NCI-H345 treated with DMSO at 0.1 percent for 48 hours (cell line): Measurements from ENCODE around the gene MSL3B.

Source experiments
- DNase-seq: peaks from one replicate; lab custom pipeline; 2025; ENCODE audit not compliant: unreplicated experiment; lab: John Stamatoyannopoulos, UW

The MSL3B gene

DNA sequence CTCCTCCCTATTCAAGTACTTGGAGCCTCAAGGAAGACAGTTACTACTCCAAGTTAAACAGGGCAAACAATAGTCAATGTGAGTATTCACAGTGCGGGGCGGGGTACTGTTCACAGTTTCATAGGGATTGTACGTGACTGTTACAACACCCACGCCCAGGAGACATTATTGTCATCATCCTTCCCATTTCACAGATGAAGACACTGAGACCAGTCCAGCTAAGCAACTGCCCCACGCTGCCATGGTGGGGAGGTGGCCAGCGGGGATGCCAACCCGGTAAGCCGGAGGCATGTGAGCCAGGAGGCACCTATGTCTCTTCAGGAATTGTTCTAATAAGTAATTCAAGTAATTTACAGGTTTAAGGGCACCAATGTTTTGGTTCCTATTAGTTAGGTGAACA is 14.8 kb downstream of the MSL3B start:
- no peak for DNase-seq

DNA sequence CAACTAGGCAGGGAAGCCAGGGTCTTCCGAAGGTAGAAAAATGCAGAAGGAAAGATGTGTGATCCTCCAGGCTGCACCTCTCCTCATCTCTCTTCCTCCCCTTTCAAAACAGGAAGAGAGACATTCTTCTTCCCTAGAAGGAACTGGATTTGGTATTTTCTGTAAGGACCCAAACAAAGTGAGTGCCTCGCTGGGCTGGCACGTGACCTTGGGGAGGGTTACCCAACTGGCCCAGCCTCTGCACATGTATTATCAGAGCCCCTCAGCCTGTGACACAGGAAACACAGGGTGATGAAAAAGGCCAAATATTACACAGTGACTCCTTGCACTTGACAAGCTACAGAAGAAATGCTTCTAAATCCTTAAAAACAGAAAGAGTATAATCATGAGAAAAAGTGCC is 16.1 kb downstream of the MSL3B start:
- no peak for DNase-seq

DNA sequence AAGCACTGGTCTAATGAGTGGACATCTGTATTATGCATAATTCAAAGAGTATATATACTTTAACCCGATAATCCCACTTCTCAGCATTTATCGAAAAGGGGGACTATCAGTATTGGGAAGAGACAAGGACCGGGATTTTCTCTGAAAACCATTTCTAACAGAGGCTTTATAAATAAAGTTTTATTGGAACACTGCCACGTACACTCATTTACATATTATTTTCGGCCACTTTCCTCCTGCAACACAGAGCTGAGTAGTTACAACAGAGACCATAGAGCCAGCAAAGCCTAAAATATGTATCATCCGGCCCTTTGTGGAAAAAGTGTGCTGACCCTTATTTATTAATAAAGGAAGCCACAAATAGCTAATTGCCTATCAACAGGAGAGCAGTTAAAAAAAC is 17.0 kb downstream of the MSL3B start:
- DNase-seq: no peak

DNA sequence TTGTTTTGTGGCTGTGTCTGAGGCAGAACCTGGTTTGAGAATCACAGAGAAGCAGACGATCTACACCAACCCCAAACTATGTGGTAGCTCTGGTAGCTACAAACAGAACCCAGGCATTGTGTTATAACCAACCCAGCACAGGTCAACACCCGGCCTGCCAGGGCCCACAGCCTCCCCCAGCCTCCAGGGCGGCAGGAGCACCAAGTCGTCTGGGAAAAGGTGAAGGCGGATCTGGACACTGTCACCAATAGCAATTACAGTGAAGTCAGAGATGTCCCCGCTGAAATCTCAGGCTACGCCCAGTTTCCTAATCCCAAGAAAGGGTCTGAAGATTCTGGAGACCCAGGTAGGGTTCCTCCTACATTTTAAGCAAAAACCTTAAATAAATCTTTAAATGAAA is 17.4 kb downstream of the MSL3B start:
- DNase-seq: no peak

DNA sequence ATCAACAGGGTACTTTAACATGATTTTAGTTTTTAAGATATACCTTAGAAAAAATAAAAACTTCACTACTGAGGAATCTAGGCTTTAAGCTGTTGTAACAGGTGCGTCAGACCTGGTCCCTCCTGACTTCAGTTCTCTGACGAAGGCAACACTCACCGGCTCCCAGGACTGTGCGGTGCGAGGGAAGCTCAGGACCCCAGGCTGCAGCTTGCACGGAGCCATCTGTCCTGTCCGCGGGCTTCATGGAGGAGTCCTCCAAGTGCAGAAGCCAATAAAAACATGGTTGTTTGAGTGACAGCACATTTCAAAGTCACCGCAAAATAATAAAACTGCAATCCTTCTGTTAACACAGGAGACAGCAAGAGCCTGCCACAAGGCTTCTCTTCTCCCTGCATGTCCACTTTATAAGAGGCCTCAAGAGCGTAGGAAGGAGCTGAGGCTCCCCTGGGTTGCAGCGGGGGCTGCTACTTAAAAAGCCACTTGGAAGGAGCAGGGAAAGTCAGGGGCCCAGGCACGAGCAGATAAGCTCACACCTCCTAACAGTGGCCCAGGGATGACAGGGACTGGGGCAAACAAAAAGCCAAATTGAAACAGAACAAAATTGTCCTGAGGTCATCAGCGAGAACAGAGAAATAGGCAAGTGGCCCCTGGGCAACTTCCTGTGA is 18.4 kb downstream of the MSL3B start:
- no peak for DNase-seq

DNA sequence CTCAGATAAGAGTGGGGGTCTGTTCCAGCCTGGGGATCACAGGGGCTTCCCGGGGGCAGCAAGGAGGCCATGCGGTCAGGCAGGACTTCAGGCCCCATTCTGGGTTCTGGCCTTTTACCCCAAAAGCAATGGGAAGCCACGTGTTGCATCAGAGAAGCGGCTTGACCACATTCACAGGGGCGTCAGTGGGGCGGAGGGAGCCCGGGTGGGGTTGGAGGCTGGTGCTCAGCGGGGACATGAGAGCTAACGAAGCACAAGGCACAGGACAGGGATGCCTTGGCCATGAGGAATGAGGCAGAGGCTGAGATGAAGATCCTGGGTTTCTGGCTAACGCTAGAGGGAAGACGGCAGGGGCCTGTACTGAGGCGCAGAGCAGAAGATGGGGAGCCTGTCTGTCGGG is 19.9 kb downstream of the MSL3B start:
- DNase-seq: no peak

DNA sequence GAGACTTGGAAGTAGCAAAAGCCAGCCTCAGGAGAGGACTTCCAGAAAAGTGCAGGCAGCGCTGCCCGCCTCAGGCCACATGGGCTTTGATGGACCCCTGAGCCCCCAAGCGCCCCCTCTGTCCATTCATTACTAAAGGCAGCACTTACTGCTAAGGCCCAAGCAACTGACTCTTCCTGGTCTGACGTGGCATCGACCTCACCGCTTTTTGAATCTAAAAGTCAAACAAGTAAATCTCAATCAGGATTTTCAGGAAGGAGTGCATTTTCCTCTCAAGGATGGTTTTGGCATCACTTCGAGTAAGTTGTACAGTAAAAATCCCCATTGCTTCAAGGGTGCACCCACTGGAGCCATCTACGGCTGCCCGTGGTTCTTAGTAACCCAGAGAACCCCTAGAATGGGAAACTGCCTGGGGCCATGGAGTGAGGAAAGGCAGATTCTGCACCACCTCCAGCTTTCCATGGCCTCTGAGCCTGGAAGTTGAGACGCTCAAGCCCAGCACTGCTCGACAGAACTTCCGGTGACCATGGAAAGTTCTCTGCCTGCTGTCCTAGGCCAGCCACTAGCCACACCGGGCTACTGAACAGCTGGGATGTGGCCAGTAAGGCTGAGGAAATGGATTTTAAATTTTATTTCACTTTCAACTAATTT is 20.8 kb downstream of the MSL3B start:
- no peak for DNase-seq

DNA sequence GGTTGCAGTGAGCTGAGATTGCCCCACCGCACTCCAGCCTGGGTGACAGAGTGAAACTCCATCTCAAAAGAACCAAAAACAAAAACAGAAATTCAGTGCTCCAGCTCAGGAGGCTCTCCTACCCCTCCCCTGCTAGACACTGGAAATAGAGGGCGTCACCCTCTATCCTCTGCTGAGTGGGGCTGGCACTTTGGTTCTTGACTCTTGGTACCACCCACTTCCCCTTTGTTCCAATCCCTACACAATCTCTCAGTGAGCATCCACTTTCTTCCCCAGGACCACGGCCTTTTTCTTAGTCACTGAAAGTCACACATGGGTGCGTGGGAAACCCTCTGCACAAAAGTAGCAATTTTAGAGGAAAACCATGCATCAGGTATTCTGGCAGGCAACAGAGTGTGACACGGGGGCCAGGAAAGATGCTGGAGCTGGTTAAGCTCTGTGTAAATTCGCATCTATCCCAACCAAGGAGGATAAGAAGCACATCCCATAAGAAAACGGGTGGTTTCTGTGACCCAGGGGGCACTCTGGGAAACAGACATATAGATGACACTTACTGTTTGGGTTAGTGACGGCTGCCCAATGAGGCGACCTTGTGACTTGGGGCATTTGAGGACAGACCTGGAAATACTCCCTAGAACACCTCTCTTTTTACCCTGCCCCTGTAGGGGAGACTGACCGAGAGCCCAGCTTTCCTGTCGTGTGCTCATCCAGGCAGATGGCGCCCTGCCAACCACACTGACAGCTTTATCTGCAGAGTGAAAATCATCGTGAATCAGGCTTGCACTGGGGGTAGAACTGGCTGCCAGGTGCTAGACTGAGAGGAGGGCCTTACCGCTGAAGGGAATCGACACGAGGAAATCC is 21.6 kb downstream of the MSL3B start:
- no peak for DNase-seq

DNA sequence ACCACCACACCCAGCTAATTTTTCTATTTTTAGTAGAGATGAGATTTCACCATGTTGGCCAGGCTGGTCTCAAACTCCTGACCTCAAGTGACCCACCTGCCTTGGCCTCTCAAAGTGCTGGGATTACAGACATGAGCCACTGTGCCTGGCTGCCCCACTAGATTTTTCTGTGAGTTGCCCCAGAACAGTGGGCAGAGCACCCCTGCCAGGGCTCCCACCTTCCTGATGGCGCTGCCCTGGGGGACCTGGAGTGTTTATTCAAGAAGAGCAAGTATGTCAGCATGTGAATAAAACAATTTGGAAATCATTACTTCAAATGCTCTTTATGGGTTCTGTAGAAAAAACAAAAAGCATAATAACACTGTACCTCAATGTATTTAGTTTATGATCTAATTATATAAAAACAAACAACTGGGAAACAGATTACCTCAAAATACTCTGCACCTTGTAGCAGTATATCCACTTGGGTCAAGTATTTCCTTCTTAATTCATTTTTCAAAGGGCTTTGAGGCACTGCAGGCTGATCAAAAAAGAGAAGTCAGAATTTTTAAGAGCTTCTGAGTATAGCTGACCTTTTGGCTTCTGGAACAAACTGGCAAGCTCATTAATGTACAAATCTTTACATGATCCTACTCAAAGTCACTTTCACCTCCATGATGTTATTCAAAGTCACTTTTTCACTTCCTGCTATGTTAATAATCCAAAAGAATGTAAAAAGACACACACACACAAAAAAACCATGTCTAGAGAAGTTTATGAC is 22.7 kb downstream of the MSL3B start:
- no peak for DNase-seq

DNA sequence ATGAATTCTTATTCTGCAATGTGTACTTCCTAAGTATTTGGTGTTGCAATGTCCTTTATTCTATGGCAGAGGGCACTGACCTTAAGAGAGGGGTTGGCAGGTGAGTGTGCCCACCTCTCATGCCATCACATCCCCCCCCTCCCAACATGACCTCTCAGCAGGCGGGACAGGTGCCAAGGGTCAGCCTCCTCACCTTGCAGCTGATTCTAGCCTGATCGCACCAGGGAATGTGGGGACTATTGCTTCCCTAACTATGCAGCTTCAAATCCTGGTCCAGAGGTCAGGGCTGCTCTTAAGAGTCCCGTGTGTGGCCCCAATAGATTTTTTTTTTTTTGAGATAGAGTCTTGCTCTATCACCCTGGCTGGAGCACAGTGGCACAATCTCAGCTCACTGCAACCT is 23.4 kb downstream of the MSL3B start:
- DNase-seq: no peak

DNA sequence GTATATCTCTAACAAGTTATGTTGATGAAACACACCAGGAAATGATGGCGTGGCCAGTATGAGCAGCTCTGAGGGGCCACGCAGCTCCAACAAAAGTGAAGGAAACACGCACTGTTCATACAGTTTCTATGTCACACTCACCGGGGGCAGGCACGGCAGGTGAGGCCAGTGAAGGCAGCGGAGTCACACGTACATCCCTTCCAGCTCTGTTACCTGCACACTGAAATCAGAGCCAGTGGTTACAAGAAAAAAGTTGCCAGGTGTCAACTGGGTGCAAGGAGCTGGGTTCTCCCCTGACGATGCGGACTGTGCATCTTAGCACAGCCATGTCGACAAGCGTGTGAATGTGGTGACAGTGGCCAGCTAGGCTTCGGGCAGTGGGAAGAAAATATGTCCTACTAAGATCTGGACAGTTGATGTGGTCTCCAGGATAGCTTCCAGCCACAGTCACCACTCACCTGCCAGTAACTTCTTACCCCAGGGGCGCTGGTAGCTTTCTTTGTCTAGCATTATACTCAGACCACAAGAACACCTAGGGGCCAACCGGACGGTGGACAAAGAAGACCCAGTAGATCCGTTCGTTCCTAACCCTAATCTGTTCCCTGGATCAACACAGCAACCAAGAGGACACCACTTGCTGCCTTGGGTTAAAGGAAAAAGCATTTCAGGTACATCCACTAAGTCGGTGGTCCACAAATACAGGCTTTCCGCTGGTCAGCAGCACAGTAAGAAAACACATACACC is 23.9 kb downstream of the MSL3B start:
- DNase-seq: no peak

DNA sequence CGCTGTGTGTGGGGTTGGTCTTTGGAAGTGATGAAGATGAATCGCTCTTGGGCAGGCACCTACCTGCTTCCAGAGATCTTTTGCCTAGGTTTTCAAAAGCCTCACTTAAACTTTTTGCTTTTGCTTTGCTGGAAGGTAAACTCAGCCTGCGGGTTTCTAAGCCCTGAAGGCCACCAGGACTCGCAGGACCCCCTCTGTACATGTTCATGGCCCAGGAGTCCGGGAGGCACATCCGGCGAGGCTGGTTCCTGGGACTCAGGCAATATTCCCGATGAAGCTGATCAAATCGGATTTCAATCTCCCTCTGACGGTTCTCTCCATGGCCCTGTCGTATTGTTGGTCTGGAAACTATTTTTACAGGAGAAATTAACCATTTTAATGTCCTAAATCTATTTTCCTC is 27.0 kb downstream of the MSL3B start:
- no peak for DNase-seq

DNA sequence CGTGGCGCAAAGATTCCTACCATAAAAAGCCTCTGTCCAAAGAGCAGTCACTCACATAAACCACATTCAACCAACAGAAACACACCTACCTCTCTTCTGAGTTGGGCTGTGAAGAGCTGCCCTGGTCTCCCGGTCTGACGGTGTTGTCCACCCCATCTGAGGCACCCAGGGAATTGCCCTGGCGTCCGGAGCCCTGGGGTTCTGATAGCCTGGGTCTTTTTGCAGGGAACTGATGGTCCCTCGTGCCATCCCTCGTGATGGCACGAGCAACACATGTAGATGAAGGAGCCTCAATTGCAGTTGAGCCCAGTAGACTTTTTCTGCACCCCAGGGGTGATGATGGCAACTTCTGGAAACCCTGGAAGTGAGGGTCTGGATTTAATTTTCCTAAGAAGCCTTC is 27.7 kb downstream of the MSL3B start:
- DNase-seq: no peak

DNA sequence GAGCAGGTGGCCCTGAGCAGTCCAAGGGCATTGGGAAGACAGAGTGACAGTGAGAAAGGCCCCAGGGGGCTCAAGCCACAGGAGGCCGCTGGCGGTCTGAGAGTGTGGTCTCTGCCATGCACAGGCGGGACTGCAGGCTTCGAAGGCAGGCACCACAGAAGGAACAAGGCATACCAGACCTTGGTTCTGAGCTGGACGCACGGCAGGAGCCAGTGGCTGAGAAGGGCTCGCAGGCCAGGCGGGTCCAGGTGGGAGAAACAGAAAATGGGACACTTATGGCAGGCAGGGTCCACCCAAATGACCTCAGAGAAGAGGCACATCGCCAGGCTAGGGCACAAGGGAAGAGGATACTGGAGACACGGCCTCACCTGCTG is 28.8 kb downstream of the MSL3B start:
- no peak for DNase-seq

DNA sequence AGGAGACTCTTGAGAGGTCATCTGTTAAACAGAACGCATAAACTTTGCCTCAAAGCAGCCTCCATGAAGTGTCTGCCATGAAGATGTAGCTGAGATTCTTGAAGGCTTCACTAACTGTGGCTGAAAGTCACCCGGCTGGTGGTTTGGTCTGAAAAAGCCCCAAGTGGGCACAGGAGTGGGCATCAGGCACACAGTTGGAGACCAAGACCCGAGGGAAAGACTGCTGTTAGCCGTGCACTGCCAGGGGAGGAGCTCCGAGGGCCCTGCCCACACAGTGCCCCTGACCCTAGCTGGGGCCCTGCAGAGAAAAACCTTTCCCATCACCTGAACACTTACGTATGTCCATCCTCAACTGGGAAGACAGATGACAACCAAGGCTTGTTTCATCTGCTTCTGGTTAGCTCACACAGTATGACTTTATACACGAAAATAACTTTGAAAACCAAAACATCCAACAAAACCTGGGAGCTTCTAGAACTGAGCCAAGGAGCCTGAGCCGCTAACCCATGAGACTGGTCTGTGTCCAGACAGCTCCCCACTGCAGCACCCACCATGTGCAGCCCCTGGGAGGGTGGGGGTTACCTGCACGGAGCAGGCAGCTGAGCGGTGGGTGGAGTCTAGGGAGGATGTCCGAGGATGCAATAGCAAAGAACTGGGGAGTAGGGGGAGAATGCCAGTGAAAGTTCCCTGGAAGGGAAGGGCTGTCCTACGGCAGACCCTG is 29.3 kb downstream of the MSL3B start:
- no peak for DNase-seq

DNA sequence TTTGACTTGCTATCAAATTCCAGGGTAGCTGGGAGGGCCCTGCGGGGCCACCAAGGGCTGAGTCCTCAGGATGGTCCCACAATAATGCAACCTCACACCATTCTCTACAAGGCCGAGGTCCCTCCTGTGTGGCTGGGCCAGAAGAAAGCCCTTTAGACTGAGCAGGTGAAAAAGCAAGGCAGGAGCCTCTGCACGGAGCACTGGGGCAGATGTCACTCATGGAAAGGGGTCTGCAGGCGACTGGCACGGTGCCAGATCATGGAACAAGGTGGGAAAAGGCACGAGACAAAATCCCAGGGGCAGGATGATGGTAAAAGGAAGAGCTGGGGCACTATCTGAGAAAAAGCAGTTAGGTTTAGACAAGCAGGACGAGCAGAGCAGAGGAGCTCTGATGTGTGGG is 29.9 kb downstream of the MSL3B start:
- DNase-seq: no peak

DNA sequence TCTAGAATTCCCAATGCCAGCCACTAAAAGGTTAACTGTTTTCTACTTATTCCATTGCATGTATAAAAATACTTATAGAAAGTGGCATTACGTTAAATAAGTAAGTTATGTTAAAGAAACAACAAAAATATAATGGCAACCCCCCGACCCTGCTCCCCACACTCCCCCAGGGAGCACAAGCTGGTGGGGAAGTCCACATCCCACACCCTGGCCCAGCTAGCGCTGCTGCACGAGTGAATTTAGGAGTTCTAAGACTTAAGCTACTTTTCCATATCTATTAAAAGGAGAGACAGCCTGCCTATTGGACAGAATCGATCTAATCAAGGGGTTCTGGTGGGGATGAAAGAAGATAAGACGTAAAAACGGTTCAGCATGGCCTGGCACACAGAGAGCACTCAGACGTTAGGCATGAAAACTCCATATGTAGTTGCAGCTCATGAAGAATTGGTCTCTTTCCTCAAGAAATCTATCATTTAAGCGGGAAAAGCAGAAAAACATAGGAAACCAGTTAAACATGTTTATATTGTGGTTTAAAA is 30.4 kb downstream of the MSL3B start:
- DNase-seq: no peak

DNA sequence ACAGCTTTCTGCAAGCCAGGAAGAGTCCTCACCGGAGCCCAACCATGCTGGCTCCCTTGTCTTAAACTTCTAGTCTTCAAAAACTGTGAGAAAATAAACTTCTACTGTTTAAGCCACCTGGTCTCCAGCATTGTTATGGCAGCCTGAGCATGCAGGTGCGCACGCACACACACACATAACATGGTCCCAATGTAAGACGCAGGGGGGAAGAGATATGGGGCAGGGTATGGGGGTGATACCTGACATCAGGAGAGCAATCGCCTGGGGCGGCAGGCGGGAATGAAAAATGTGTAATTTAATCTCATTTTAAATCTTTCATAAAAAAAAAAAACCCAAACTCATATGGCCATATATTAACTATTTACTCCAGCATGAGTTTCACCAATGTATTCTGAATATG is 31.8 kb downstream of the MSL3B start:
- no peak for DNase-seq

DNA sequence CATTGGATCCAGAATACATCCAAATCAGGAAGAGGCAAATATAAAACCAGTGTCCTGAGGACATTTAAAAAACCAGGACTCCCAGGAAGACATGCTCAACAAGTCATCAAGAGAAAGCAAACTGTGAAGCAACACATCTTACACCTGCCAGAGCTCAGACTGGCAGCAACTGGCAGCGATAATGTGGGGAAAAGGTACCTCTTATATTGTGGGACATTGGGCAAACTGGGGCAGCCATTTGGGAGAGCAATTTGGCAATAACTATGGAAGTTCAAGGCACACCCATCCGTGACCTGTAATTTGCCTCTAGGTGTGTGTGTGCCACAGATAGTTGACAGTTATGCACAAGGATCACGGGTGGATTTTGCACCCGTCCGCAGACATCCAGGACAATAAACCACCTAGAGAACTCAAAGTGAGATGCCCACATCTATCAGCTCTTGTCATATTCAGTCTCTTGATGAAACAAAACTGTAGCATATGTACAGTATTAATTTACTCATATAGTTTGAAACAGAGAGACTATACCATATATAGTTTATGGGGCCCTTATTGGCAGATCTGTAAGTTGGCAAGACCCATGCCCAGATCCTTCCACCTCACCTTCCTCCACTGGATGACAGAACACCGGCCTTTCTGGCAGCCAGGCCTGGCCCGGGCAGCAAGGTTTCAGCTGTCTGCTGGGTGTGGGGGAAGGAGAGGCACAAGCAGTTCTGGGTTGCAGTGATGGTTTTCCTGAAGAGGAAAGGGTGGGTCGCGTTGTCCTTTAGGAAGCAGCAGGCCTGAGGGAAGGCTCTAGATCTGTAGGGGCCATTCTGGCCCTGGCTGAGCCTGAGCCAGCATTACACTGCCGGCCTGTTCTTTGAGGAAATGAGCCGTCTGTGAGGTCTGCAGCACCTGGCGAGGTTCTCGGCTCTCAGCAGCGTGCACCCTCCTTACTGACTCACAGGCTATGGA is 32.7 kb downstream of the MSL3B start:
- no peak for DNase-seq
